ENCODE results near the gene TCL1B. TPM values are rescaled to one million over a fixed set of nuclear protein-coding genes. Genes with fewer than 3 reads are reported as not detected.

The TCL1B gene
- total and polyA plus RNA-seq, 2 of the 8 experiments (the other 6 are each of a cell fraction or from before 2014, with no cell fraction given) = 9.6 to 11.5 TPM

DNA sequence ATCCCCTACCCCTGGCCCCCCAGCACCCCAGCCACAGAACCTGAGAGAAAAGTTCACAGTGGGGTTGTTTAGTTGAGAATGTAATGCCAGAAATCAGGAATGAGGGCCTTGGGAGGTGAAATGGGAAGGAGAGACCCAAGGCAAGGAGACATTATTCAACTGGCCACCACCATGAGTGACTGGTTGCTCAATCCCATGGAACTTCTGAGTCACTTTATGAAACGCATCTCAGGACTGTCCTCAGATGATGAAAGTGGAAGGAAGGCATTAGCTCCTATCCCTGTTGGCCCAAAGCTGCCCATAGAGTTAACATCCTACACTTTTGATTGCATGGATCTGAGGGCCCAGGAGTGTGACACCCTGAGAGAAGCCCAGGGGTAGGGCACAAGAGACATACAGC lies 53.1 kb downstream of the TCL1B start (continued):
- TF ChIP-seq CBX8 (IDR thresholded peaks at IDR 0.05; ENCODE audit: borderline replicate concordance, low read depth, low read length) (no peak), CHD1 (IDR thresholded peaks at IDR 0.05; ENCODE audit: low read depth, low read length) (no peak)
